Breast epithelium (tissue), 3 donors: Measurements from ENCODE around the gene EPX.

ENCODE experiments used
- POLR2A ChIP-seq: fragments of 450-650 bp; IDR thresholded peaks from one replicate; pipeline ENCODE4 v1.6.1; 2016; ENCODE audit warnings: antibody characterized with exemption, mild to moderate bottlenecking, moderate library complexity
- TF ChIP-seq, protein P1 (sequence below), 3 donors: fragments of 450-650 bp; IDR thresholded peaks; one replicate each; pipeline ENCODE4 v1.5.1; 2016 to 2017; ENCODE audit warnings: antibody characterized with exemption in 3 of 3, mild to moderate bottlenecking in 3 of 3, moderate library complexity in 3 of 3

DNA sequence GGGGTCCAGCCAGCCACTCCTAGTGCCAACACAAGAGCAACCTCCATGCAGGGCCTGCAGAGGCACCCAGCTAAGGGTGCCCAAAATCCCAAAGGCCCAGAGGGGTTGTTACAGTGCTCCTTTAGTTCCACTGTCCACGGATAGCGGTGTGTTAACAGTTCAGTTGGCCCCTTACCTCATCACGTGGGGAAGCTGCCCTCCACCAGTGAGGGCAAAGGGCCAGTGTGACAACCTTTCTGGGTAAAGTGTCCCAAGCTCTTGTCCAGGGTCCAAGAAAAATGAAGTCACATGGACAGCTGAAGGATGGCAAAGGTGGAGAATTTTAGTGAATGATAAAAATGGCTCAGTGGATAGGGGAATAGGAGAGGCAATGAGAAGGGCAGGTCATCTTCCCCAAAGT, 35.2 kb downstream of the EPX start:
- TF ChIP-seq POLR2A = no peak
- TF ChIP-seq, protein P1, sequence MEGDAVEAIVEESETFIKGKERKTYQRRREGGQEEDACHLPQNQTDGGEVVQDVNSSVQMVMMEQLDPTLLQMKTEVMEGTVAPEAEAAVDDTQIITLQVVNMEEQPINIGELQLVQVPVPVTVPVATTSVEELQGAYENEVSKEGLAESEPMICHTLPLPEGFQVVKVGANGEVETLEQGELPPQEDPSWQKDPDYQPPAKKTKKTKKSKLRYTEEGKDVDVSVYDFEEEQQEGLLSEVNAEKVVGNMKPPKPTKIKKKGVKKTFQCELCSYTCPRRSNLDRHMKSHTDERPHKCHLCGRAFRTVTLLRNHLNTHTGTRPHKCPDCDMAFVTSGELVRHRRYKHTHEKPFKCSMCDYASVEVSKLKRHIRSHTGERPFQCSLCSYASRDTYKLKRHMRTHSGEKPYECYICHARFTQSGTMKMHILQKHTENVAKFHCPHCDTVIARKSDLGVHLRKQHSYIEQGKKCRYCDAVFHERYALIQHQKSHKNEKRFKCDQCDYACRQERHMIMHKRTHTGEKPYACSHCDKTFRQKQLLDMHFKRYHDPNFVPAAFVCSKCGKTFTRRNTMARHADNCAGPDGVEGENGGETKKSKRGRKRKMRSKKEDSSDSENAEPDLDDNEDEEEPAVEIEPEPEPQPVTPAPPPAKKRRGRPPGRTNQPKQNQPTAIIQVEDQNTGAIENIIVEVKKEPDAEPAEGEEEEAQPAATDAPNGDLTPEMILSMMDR (IDR thresholded peaks at IDR 0.05) = no peak
